ENCODE data around the gene CST7. TPM values are rescaled to one million over a fixed set of nuclear protein-coding genes. Genes with fewer than 3 reads are reported as not detected.

CST7 gene
- total RNA-seq, 1 donor from 2014 or later: 11.7 TPM

DNA sequence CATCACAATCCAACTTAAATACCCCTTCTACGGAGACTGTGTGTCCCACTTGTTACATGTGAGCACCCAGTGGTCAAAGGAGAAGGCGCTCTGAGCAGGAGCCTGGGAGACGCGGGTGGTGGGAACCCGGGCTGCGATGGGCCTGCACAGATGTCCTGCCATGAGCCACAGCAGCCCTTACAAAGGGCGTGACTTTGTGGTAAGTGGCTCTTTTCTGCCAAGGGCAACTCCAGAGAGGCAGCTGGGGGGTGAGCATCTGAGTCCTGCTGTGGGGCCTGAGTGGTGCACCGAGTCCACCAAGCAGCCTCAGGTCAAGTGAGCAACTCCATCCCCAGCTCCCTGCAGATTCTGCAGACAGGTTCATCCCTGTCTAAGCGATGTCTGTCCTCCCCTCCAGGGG, 33.6 kb upstream of the CST7 start:
- Histone ChIP-seq H3K36me3 (no peaks in the 10 kb centered on the region), H3K27ac (no peak overlapping the region), H3K27me3 (ENCODE audit: low read depth) (no peaks in the 10 kb centered on the region), H3K9me3 (no peaks in the 10 kb centered on the region), H3K4me1 (no peaks in the 10 kb centered on the region), H3K4me3 (no peak overlapping the region)
- ATAC-seq (no peak), DNase-seq (no peak)
- intact Hi-C loops (cut with DNase I): no loop called here
- TF ChIP-seq CTCF (IDR thresholded peaks at IDR 0.05): no peak

DNA sequence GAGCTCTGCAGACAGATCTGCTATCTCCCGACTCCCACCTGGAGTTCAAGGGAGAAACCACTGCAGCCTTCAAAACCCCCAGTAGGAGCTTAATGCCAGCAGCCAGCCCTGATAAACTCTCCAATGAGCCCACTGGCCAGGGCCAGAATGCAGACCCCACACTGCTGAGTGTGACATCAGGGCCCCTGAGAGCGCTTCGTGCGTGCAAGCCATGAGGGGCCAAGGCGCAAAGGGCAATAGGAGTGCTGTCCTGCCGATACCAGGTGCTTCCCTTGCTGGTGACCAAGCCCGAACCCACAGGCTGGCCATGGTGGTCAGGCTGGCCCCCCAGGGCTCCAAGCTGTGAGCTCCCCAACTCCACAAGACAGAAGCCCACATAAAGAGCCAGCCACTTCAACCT, 33.2 kb upstream of the CST7 start:
- intact Hi-C loops (cut with DNase I): no loop called here
- Histone ChIP-seq H3K9me3 (no peaks in the 10 kb centered on the region), H3K27ac (no peak overlapping the region), H3K4me3 (no peak overlapping the region), H3K4me1 (no peaks in the 10 kb centered on the region), H3K27me3 (ENCODE audit: low read depth) (no peaks in the 10 kb centered on the region), H3K36me3 (no peaks in the 10 kb centered on the region)
- TF ChIP-seq CTCF (IDR thresholded peaks at IDR 0.05): no peak
- DNase-seq (no peak), ATAC-seq (no peak)

DNA sequence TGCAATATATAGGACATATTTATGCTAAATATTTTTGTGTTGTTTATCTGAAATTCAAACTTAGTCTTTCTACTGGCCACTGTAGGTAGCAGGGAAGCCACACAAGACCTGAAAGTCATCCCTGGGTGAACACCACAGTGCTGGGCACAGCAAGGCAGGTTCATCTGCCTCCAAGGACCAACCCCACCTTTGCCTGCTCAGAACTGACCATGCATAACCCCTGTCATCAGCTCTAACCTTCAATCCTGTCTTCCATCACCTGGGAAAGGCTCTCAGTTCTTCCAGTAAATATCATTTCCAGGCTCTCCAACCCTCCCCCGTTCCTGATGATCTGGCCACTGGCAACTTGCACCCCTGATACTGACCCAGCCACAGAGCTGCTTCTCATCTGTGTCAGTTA, 32.7 kb upstream of the CST7 start:
- no peak for ATAC-seq
- Histone ChIP-seq H3K36me3 (no peaks in the 10 kb centered on the region), H3K9me3 (no peaks in the 10 kb centered on the region), H3K4me3 (no peak overlapping the region), H3K4me1 (no peaks in the 10 kb centered on the region), H3K27ac (no peak overlapping the region), H3K27me3 (ENCODE audit: low read depth) (no peaks in the 10 kb centered on the region)
- TF ChIP-seq CTCF (IDR thresholded peaks at IDR 0.05): no peak
- intact Hi-C loops (cut with DNase I): no loop called here
- DNase-seq: no peak

GRCh38 chr20:24917056-24917455, 32.0 kb upstream of the CST7 start:
- Histone ChIP-seq H3K4me1 (no peaks in the 10 kb centered on the region), H3K27me3 (ENCODE audit: low read depth) (no peaks in the 10 kb centered on the region), H3K9me3 (no peaks in the 10 kb centered on the region), H3K36me3 (no peaks in the 10 kb centered on the region), H3K27ac (no peak overlapping the region), H3K4me3 (no peak overlapping the region)
- DNase-seq (no peak), ATAC-seq (no peak)
- intact Hi-C loops (cut with DNase I): no loop called here
- no peak for TF ChIP-seq CTCF (IDR thresholded peaks at IDR 0.05)

- peak; percentile 82 for TF ChIP-seq CTCF (IDR thresholded peaks at IDR 0.05)
- intact Hi-C loops (cut with DNase I): no loop called here
Measured at GRCh38 chr20:24917797-24918578, 31.1 kb upstream of the CST7 start.

More at GRCh38 chr20:24917797-24918578, 31.1 kb upstream of the CST7 start:
- H3K36me3 ChIP-seq: no peaks in the 10 kb centered on the region
- no peak overlapping the region for H3K27ac ChIP-seq
- H3K27me3 ChIP-seq (ENCODE audit: low read depth): no peaks in the 10 kb centered on the region
- H3K9me3 ChIP-seq: no peaks in the 10 kb centered on the region
- no peaks in the 10 kb centered on the region for H3K4me1 ChIP-seq
- DNase-seq (peak; percentile 82), ATAC-seq (peak; percentile 93 to 95)
- no peak overlapping the region for H3K4me3 ChIP-seq

Measured in lower lobe of right lung (tissue), 2 donors.